H1 (cell line): Measurements from ENCODE around the gene MSI2.

Experiments used
- CEBPB ChIP-seq: IDR thresholded peaks from 2 replicates; pipeline ENCODE4 v1.6.1; 2012; ENCODE audit warnings: low read depth, low read length
- EZH2 ChIP-seq: fragments of 200-600 bp; sonication (generic); IDR thresholded peaks from 2 replicates; pipeline ENCODE4 v1.7.1; 2012; ENCODE audit warnings: low read depth, mild to moderate bottlenecking, moderate library complexity, low read length, inconsistent platforms; ENCODE audit not compliant: severe bottlenecking
- PHF8 ChIP-seq: fragments of 200-600 bp; sonication (generic); conservative IDR thresholded peaks from 2 replicates; pipeline ENCODE4 v1.7.1; 2012; ENCODE audit warnings: low read depth, mild to moderate bottlenecking, inconsistent platforms, low read length, moderate library complexity
- POLR2A ChIP-seq, 2 experiments: IDR thresholded peaks; 1 replicate in 1 of 2; 2 replicates in 1 of 2; pipeline ENCODE4 v1.6.1; 2011; ENCODE audit warnings: low read depth in 2 of 2, low read length in 2 of 2, mild to moderate bottlenecking in 2 of 2; ENCODE audit errors: control extremely low read depth in 1 of 2
- TCF12 ChIP-seq: IDR thresholded peaks from 2 replicates; pipeline ENCODE4 v1.6.1; 2011; ENCODE audit warnings: low read depth, mild to moderate bottlenecking, low read length

GRCh38 chr17:57478478-57479250 lies 222.3 kb downstream of the MSI2 start:
- TF ChIP-seq CEBPB (no peak), EZH2 (no peak), PHF8 (no peak), TCF12 (no peak), POLR2A (IDR thresholded peaks at IDR 0.05; ENCODE audit: control extremely low read depth in 1 of 2, low read depth in 2 of 2, low read length in 2 of 2) (no peak)
